ENCODE measurements around the gene TRAK1. TPM values are rescaled to one million over a fixed set of nuclear protein-coding genes. Genes with fewer than 3 reads are reported as not detected.

TRAK1 gene
- total RNA-seq, 4 donors from 2014 or later, result 37.4 to 89.5 (median 53.0) TPM

DNA sequence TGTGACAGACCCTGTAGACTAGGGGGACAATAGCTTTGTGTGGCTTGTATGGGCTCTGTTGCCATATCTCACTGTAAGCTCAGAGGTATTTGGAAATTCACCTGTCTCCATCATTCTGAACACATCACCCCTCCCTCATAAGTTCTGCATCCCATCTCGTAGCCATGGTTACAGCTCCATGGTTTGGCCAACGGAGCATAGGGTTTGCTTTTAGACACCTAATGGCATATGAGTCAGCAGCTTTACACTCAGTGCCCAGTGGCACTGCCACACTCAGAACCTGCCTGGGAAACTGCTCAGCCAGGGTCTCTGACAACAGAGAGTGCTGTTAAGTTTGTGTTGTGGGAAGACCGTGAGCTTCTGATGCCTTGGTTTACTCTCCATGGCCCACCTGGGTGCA is 107.6 kb downstream of the TRAK1 start:
- Histone ChIP-seq H3K27ac (no peak overlapping the region), H3K9me3 (no peaks in the 10 kb centered on the region), H3K4me1 (peaks cover 0 to under 1% (median 0%) of the 10 kb centered on the region in 3 donors), H3K4me3 (no peak overlapping the region), H3K27me3 (no peaks in the 10 kb centered on the region), H3K36me3 (peaks cover 6 to 100% of the 10 kb centered on the region in 2 donors)
- no CpG with 5 or more reads among the region's 3 CpGs for WGBS, 2 donors (ENCODE audit: low coverage in 1 of 2)
- no peak for ATAC-seq
- TF ChIP-seq, protein P1, sequence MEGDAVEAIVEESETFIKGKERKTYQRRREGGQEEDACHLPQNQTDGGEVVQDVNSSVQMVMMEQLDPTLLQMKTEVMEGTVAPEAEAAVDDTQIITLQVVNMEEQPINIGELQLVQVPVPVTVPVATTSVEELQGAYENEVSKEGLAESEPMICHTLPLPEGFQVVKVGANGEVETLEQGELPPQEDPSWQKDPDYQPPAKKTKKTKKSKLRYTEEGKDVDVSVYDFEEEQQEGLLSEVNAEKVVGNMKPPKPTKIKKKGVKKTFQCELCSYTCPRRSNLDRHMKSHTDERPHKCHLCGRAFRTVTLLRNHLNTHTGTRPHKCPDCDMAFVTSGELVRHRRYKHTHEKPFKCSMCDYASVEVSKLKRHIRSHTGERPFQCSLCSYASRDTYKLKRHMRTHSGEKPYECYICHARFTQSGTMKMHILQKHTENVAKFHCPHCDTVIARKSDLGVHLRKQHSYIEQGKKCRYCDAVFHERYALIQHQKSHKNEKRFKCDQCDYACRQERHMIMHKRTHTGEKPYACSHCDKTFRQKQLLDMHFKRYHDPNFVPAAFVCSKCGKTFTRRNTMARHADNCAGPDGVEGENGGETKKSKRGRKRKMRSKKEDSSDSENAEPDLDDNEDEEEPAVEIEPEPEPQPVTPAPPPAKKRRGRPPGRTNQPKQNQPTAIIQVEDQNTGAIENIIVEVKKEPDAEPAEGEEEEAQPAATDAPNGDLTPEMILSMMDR (IDR thresholded peaks at IDR 0.05), result no peak
- no peak for TF ChIP-seq POLR2A (IDR thresholded peaks at IDR 0.05)
- TF ChIP-seq EP300 (IDR thresholded peaks at IDR 0.05), result no peak
- no peak for TF ChIP-seq POLR2AphosphoS5 (IDR thresholded peaks at IDR 0.05)

DNA sequence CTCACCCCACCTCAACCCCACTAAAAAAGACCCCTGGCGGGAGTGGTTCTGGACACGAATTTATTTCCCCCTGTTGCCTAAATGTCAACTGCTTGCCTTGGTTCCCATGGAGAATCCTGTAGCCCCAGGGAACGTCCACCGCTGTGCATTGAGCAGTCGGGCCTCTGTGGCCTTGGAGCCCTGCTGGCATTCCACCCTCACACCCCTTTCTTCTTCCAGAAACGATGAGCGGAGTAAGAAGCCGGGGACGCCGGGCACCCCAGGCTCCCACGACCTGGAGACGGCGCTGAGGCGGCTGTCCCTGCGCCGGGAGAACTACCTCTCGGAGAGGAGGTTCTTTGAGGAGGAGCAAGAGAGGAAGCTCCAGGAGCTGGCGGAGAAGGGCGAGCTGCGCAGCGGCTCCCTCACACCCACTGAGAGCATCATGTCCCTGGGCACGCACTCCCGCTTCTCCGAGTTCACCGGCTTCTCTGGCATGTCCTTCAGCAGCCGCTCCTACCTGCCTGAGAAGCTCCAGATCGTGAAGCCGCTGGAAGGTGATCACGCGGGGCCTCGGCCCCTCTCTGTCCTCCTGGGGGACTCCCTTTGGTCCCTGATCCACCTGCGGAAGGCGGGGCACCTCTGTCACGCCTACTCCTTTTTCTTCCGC is 111.2 kb downstream of the TRAK1 start:
- TF ChIP-seq POLR2A (IDR thresholded peaks at IDR 0.05) (no peak), EP300 (IDR thresholded peaks at IDR 0.05) (no peak), POLR2AphosphoS5 (IDR thresholded peaks at IDR 0.05) (no peak)
- TF ChIP-seq, protein P1 (IDR thresholded peaks at IDR 0.05), result no peak
- Histone ChIP-seq H3K27me3 (no peaks in the 10 kb centered on the region), H3K27ac (no peak overlapping the region), H3K4me3 (no peak overlapping the region), H3K9me3 (no peaks in the 10 kb centered on the region), H3K36me3 (peaks cover 3 to 100% of the 10 kb centered on the region in 2 donors), H3K4me1 (no peaks in the 10 kb centered on the region)
- WGBS, 2 donors (ENCODE audit: low coverage in 1 of 2), result 78 to 87% methylated on average over 5 to 17 of the region's 35 CpGs
- no peak for ATAC-seq

DNA sequence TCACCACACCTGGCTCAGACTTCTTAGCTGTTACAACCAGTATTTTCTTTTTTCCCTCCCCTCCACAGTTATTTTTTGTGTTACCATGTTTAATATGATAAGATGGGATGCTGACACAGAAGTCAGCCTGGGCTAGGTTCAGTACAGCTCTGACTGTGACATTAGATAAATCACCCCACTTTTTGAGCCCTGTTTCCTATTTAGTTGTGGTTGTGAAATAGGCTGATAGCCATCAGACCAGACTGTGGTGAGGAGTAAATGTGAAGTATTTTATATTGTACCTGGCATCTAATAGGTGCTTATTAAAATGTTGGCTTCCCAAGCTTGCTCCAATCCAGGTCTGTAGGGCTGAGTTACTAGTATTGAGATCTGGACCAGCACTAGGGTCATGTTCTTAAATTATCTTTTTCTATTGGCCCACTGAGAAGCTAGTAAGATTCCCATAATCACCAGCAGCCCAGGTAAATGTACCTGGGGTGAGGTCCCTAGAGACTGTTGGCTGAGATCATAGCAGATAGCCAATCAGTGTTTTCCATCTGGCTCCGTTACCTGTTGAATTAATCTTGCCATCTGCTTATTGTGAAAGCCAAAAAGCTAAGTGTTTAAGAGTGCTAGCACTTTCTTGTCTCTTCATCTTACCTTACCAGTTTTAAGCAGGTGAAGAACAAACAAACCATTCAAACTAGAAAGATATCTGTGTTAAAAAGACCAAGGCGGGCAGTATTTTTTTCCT is 113.9 kb downstream of the TRAK1 start:
- ATAC-seq, result no peak
- Histone ChIP-seq H3K4me1 (no peaks in the 10 kb centered on the region), H3K36me3 (peaks cover 10 to 100% of the 10 kb centered on the region in 2 donors), H3K9me3 (no peaks in the 10 kb centered on the region), H3K27ac (no peak overlapping the region), H3K4me3 (no peak overlapping the region), H3K27me3 (no peaks in the 10 kb centered on the region)
- TF ChIP-seq, protein P1 (IDR thresholded peaks at IDR 0.05), result no peak
- no peak for TF ChIP-seq POLR2A (IDR thresholded peaks at IDR 0.05)
- no peak for TF ChIP-seq EP300 (IDR thresholded peaks at IDR 0.05)
- no peak for TF ChIP-seq POLR2AphosphoS5 (IDR thresholded peaks at IDR 0.05)
- WGBS, 2 donors (ENCODE audit: low coverage in 1 of 2), result 100% methylated on average over 2 of the region's 2 CpGs

DNA sequence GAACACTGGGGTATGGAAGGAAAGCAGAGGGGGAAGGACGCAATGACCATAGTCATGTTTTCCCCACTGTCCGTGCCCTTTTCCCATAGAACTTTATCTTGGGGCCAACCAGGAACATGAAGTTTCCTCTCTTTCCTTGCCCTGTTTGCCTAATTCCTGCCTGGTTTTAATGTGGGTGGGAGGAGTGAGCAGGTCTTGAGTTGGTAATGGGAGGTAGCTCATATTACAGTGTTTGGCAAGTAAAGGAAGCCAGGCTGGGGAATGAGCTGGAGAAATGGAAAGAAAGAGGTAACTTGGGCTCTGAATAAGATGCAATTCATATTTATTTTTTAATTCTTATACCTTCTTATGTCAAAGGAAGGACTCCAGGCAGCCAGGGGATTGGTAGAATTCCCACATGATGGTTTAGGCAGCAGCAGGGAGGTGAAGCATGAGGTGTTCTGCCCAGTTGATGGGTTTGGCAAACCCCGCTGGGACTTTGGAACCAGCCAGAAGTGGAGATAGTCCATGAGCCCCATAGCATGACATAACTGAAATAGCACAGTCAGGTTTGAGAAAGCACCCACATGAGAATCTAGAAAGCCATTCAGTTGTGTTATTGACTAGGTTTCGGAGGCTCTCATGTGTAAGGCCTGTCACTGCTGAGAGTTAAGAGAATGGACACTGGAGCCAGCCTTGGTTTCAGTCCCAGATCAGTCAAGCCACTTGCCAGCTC is 114.8 kb downstream of the TRAK1 start:
- no peak for ATAC-seq
- TF ChIP-seq, protein P1 (IDR thresholded peaks at IDR 0.05), result no peak
- no peak for TF ChIP-seq POLR2AphosphoS5 (IDR thresholded peaks at IDR 0.05)
- no peak for TF ChIP-seq EP300 (IDR thresholded peaks at IDR 0.05)
- TF ChIP-seq POLR2A (IDR thresholded peaks at IDR 0.05), result no peak
- H3K4me1 ChIP-seq, result no peaks in the 10 kb centered on the region
- WGBS, 2 donors (ENCODE audit: low coverage in 1 of 2), result 90 to 96% methylated on average over 4 of the region's 4 CpGs
- peaks cover 10 to 100% of the 10 kb centered on the region in 2 donors for H3K36me3 ChIP-seq
- no peak overlapping the region for H3K27ac ChIP-seq
- no peaks in the 10 kb centered on the region for H3K9me3 ChIP-seq
- no peaks in the 10 kb centered on the region for H3K27me3 ChIP-seq
- no peak overlapping the region for H3K4me3 ChIP-seq
